ENCODE measurements around the gene BRCA2. TPM values are rescaled to one million over a fixed set of nuclear protein-coding genes. Genes with fewer than 3 reads are reported as not detected.

Gene BRCA2
- total RNA-seq, 1 experiment from 2014 or later, result 29.8 TPM

- no peak for DNase-seq
- no peak overlapping the region for H3K27ac Mint-ChIP-seq (ENCODE audit: unreplicated experiment)
- peaks cover 16% of the 10 kb centered on the region for H3K36me3 Mint-ChIP-seq (ENCODE audit: insufficient read depth, unreplicated experiment)
- ChIA-PET CTCF (no interaction called here), POLR2A (interaction anchor here (0.7 kb wide), 1 partner anchor 8 kb away, joined by 3 read pairs; no protein-coding TSS in a partner anchor)
- H3K4me3 ChIP-seq (ENCODE audit: low read depth, low read length), result no peak overlapping the region
- H3K9me3 ChIP-seq, result no peaks in the 10 kb centered on the region
- TF ChIP-seq CTCF (IDR thresholded peaks at IDR 0.05; ENCODE audit: insufficient read depth in 1 of 2, low read depth in 1 of 2, low read length in 1 of 2, severe bottlenecking in 1 of 2, unreplicated experiment in 1 of 2), result no peak
- no TSS peak for BruUV-seq (replicated peaks)
- no peak overlapping the region for H3K4me3 Mint-ChIP-seq (ENCODE audit: unreplicated experiment)
- H3K4me1 ChIP-seq, result peaks cover 46% of the 10 kb centered on the region
- H3K4me1 Mint-ChIP-seq (ENCODE audit: low read depth, unreplicated experiment), result peaks cover 42% of the 10 kb centered on the region
- no peaks in the 10 kb centered on the region for H3K27me3 ChIP-seq (replicated peaks; ENCODE audit: control insufficient read depth, insufficient read depth, low read length)
- no peaks in the 10 kb centered on the region for H3K36me3 ChIP-seq (ENCODE audit: control insufficient read depth, insufficient read depth, low read length)
- no peaks in the 10 kb centered on the region for H3K9me3 Mint-ChIP-seq (ENCODE audit: unreplicated experiment)
- no peaks in the 10 kb centered on the region for H3K27me3 Mint-ChIP-seq (ENCODE audit: insufficient read depth, unreplicated experiment)
- intact Hi-C loops (cut with micrococcal nuclease; ENCODE audit: unreplicated experiment), result loop anchor here (5.0 to 10.0 kb wide), 2 partner anchors 110 to 182 kb away; no protein-coding TSS in a partner anchor
These were observed 131.6 kb downstream of the BRCA2 start for GRCh38 chr13:32446773-32447465.

GRCh38 chr13:32447894-32448623, 132.8 kb downstream of the BRCA2 start:
- TF ChIP-seq CTCF (IDR thresholded peaks at IDR 0.05; ENCODE audit: insufficient read depth in 1 of 2, low read depth in 1 of 2, low read length in 1 of 2, severe bottlenecking in 1 of 2, unreplicated experiment in 1 of 2), result no peak
- H3K27me3 Mint-ChIP-seq (ENCODE audit: insufficient read depth, unreplicated experiment), result no peaks in the 10 kb centered on the region
- CTCF ChIA-PET, result no interaction called here

GRCh38 chr13:32448972-32449371, 133.7 kb downstream of the BRCA2 start:
- ChIA-PET POLR2A (no interaction called here), CTCF (interaction anchor here (0.7 kb wide), 1 partner anchor 448 kb away, joined by 3 read pairs; no protein-coding TSS in a partner anchor)
- Histone ChIP-seq H3K36me3 (ENCODE audit: control insufficient read depth, insufficient read depth, low read length) (no peaks in the 10 kb centered on the region), H3K27me3 (replicated peaks; ENCODE audit: control insufficient read depth, insufficient read depth, low read length) (no peaks in the 10 kb centered on the region), H3K4me3 (ENCODE audit: low read depth, low read length) (no peak overlapping the region), H3K4me1 (peaks cover 40% of the 10 kb centered on the region), H3K9me3 (no peaks in the 10 kb centered on the region)
- no peak for DNase-seq
- H3K27ac Mint-ChIP-seq (ENCODE audit: unreplicated experiment), result no peak overlapping the region
- BruUV-seq (replicated peaks), result no TSS peak
- peaks cover 34% of the 10 kb centered on the region for H3K4me1 Mint-ChIP-seq (ENCODE audit: low read depth, unreplicated experiment)
- peaks cover 2% of the 10 kb centered on the region for H3K36me3 Mint-ChIP-seq (ENCODE audit: insufficient read depth, unreplicated experiment)
- no peak for TF ChIP-seq CTCF (IDR thresholded peaks at IDR 0.05; ENCODE audit: insufficient read depth in 1 of 2, low read depth in 1 of 2, low read length in 1 of 2, severe bottlenecking in 1 of 2, unreplicated experiment in 1 of 2)
- no peak overlapping the region for H3K4me3 Mint-ChIP-seq (ENCODE audit: unreplicated experiment)
- intact Hi-C loops (cut with micrococcal nuclease; ENCODE audit: unreplicated experiment), result loop anchor here (5.0 to 10.0 kb wide), 2 partner anchors 112 to 184 kb away; no protein-coding TSS in a partner anchor
- no peaks in the 10 kb centered on the region for H3K9me3 Mint-ChIP-seq (ENCODE audit: unreplicated experiment)
- no peaks in the 10 kb centered on the region for H3K27me3 Mint-ChIP-seq (ENCODE audit: insufficient read depth, unreplicated experiment)

More at GRCh38 chr13:32447894-32448623, 132.8 kb downstream of the BRCA2 start:
- no peak for DNase-seq
- no TSS peak for BruUV-seq (replicated peaks)
- peak overlapping the region; percentile 19 for H3K27ac Mint-ChIP-seq (ENCODE audit: unreplicated experiment)
- Histone ChIP-seq H3K4me3 (ENCODE audit: low read depth, low read length) (no peak overlapping the region), H3K27me3 (replicated peaks; ENCODE audit: control insufficient read depth, insufficient read depth, low read length) (no peaks in the 10 kb centered on the region), H3K9me3 (no peaks in the 10 kb centered on the region), H3K4me1 (peaks cover 40% of the 10 kb centered on the region), H3K36me3 (ENCODE audit: control insufficient read depth, insufficient read depth, low read length) (no peaks in the 10 kb centered on the region)
- intact Hi-C loops (cut with micrococcal nuclease; ENCODE audit: unreplicated experiment), result loop anchor here (5.0 to 10.0 kb wide), 2 partner anchors 111 to 183 kb away; no protein-coding TSS in a partner anchor
- no peak overlapping the region for H3K4me3 Mint-ChIP-seq (ENCODE audit: unreplicated experiment)
- H3K36me3 Mint-ChIP-seq (ENCODE audit: insufficient read depth, unreplicated experiment), result peaks cover 7% of the 10 kb centered on the region
- H3K4me1 Mint-ChIP-seq (ENCODE audit: low read depth, unreplicated experiment), result peaks cover 36% of the 10 kb centered on the region
- H3K9me3 Mint-ChIP-seq (ENCODE audit: unreplicated experiment), result no peaks in the 10 kb centered on the region
- POLR2A ChIA-PET, result interaction anchor here (0.7 to 1.1 kb wide), 2 partner anchors 9 to 20 kb away, joined by 3 to 4 read pairs; partner anchors contain the start of gene N4BP2L1
